GM12801 (cell line): Measurements from ENCODE around the gene RNLS.

ENCODE experiments used
- CTCF ChIP-seq: IDR thresholded peaks from one replicate; pipeline ENCODE4 v1.5.1; 2011; ENCODE audit warnings: control low read depth; ENCODE audit not compliant: insufficient read length; ENCODE audit errors: extremely low read depth

The RNLS gene

GRCh38 chr10:88374392-88375175, 208.5 kb downstream of the RNLS start:
- no peak for TF ChIP-seq CTCF

- no peak for TF ChIP-seq CTCF
These were observed 210.1 kb downstream of the RNLS start for GRCh38 chr10:88372881-88373592.

- no peak for TF ChIP-seq CTCF
These were observed 210.9 kb downstream of the RNLS start for GRCh38 chr10:88372051-88372715.

GRCh38 chr10:88370713-88371112, 212.4 kb downstream of the RNLS start:
- no peak for TF ChIP-seq CTCF

- TF ChIP-seq CTCF: no peak
These were observed 216.3 kb downstream of the RNLS start for GRCh38 chr10:88366772-88367171.

GRCh38 chr10:88361995-88362807, 220.9 kb downstream of the RNLS start:
- no peak for TF ChIP-seq CTCF

GRCh38 chr10:88361494-88361893, 221.6 kb downstream of the RNLS start:
- no peak for TF ChIP-seq CTCF
